ENCODE results near the gene KRTAP4-3. TPM values are rescaled to one million over a fixed set of nuclear protein-coding genes. Genes with fewer than 3 reads are reported as not detected.

Gene KRTAP4-3
- total RNA-seq = not detected

GRCh38 chr17:41168121-41168520 lies at the start of gene KRTAP4-3:
Gene KRTAP4-3 (minus strand): TSS chr17:41168221. CDS start chr17:41168172, 49 bp downstream.
- Histone ChIP-seq H3K4me3 (no peak within 1 kb of the TSS), H3K27me3 (no peaks in the 10 kb centered on the region), H3K9me3 (no peaks in the 10 kb centered on the region), H3K4me1 (no peaks in the 10 kb centered on the region), H3K36me3 (no peaks in the 10 kb centered on the region), H3K27ac (no peak within 1 kb of the TSS)
- no peak for DNase-seq (ENCODE audit: extremely low spot score in 2 of 2)
- TF ChIP-seq CTCF (IDR thresholded peaks at IDR 0.05) (no peak), POLR2AphosphoS5 (IDR thresholded peaks at IDR 0.05; ENCODE audit: insufficient read depth in 1 of 2, low read depth in 1 of 2) (no peak), POLR2A (IDR thresholded peaks at IDR 0.05) (no peak)
- intact Hi-C loops (cut with DNase I) = no loop called here

- Histone ChIP-seq H3K9me3 (no peaks in the 10 kb centered on the region), H3K4me3 (no peak overlapping the region), H3K27ac (no peak overlapping the region), H3K36me3 (no peaks in the 10 kb centered on the region), H3K4me1 (peaks cover 6% of the 10 kb centered on the region), H3K27me3 (no peaks in the 10 kb centered on the region)
- DNase-seq (ENCODE audit: extremely low spot score in 2 of 2) = no peak
- intact Hi-C loops (cut with DNase I) = no loop called here
- TF ChIP-seq POLR2AphosphoS5 (IDR thresholded peaks at IDR 0.05; ENCODE audit: insufficient read depth in 1 of 2, low read depth in 1 of 2) (no peak), POLR2A (IDR thresholded peaks at IDR 0.05) (no peak), CTCF (IDR thresholded peaks at IDR 0.05) (no peak)
These were observed 47.7 kb upstream of the KRTAP4-3 start for GRCh38 chr17:41215681-41216080.

GRCh38 chr17:41212524-41213169 lies 44.6 kb upstream of the KRTAP4-3 start:
- DNase-seq (ENCODE audit: extremely low spot score in 2 of 2) = no peak
- TF ChIP-seq POLR2AphosphoS5 (IDR thresholded peaks at IDR 0.05; ENCODE audit: insufficient read depth in 1 of 2, low read depth in 1 of 2) (no peak), POLR2A (IDR thresholded peaks at IDR 0.05) (no peak), CTCF (IDR thresholded peaks at IDR 0.05) (no peak)
- no peaks in the 10 kb centered on the region for H3K9me3 ChIP-seq
- H3K27me3 ChIP-seq = no peaks in the 10 kb centered on the region
- H3K27ac ChIP-seq = no peak overlapping the region
- H3K4me1 ChIP-seq = peaks cover 6% of the 10 kb centered on the region
- no peak overlapping the region for H3K4me3 ChIP-seq
- intact Hi-C loops (cut with DNase I) = no loop called here
- no peaks in the 10 kb centered on the region for H3K36me3 ChIP-seq

- Histone ChIP-seq H3K4me3 (no peak overlapping the region), H3K36me3 (no peaks in the 10 kb centered on the region), H3K27me3 (no peaks in the 10 kb centered on the region), H3K9me3 (no peaks in the 10 kb centered on the region), H3K4me1 (peaks cover 6% of the 10 kb centered on the region), H3K27ac (no peak overlapping the region)
- intact Hi-C loops (cut with DNase I) = no loop called here
- no peak for TF ChIP-seq CTCF (IDR thresholded peaks at IDR 0.05)
- peak in 1 of 2 donors; percentile 63 for TF ChIP-seq POLR2AphosphoS5 (IDR thresholded peaks at IDR 0.05; ENCODE audit: insufficient read depth in 1 of 2, low read depth in 1 of 2)
- no peak for TF ChIP-seq POLR2A (IDR thresholded peaks at IDR 0.05)
- no peak for DNase-seq (ENCODE audit: extremely low spot score in 2 of 2)
These were observed 43.9 kb upstream of the KRTAP4-3 start for GRCh38 chr17:41211845-41212466.

- Histone ChIP-seq H3K9me3 (no peaks in the 10 kb centered on the region), H3K27ac (no peak overlapping the region), H3K4me3 (no peak overlapping the region), H3K36me3 (no peaks in the 10 kb centered on the region), H3K4me1 (no peaks in the 10 kb centered on the region), H3K27me3 (no peaks in the 10 kb centered on the region)
- intact Hi-C loops (cut with DNase I) = no loop called here
- no peak for DNase-seq (ENCODE audit: extremely low spot score in 2 of 2)
- TF ChIP-seq POLR2A (IDR thresholded peaks at IDR 0.05) (no peak), POLR2AphosphoS5 (IDR thresholded peaks at IDR 0.05; ENCODE audit: insufficient read depth in 1 of 2, low read depth in 1 of 2) (no peak), CTCF (IDR thresholded peaks at IDR 0.05) (no peak)
These were observed 31.5 kb upstream of the KRTAP4-3 start for GRCh38 chr17:41199421-41200078.

Measured in vagina (tissue), 2 donors.